ENCODE data around the gene PTPN23.

Gene PTPN23

DNA sequence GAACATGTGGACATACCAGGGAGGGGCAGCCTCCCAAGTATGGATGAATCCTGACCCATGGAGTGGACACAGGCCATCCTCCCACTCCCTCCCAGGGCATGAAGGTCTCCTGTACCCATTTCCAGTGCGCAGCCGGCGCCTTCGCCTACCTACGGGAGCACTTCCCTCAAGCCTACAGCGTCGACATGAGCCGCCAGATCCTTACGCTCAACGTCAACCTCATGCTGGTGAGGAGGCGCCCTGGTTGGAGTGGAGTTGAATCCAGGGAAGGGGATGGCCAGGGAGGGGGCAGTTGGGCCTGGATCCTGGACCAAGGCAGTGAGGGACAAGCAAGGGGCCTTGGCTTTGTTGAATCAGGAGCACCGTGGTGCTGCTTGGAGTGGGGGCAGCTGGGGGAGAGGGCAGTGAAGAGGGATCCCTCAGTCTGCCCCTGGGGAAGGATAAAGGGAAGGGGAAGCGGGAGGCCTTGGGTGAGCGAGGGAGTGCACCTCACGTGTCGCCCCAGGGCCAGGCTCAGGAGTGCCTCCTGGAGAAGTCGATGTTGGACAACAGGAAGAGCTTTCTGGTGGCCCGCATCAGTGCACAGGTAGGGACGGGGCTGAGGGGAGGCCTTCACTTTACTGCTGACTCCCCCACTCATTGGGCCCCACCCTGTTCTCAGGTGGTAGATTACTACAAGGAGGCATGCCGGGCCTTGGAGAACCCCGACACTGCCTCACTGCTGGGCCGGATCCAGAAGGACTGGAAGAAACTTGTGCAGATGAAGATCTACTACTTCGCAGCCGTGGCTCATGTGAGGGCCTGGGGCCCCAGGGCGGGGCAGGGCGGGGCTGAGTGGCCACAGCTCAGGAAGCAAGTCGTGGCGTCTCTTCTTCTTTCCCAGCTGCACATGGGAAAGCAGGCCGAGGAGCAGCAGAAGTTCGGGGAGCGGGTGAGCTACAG lies 25.3 kb downstream of the PTPN23 start:
- no peak for DNase-seq (ENCODE audit: low read depth in 2 of 2)

DNA sequence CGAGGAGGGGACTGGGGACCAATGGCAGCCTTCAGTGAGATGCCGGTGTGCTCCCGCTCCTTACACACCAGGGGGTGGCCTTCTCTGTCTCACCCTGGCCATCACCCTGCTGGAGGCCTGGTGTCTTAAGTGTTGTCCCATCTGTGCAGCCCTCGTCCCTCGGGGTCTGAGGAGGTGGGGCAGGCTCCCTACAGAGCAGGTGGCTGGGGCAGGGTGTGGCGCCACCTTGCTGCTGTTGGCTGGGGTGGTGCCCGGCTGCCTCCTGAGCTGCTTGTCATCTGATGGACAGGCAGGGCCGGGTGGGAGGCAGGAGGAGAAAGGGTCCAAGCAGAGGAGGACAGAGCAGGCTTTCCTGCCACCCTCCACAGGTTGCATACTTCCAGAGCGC lies 25.9 kb downstream of the PTPN23 start:
- DNase-seq (ENCODE audit: low read depth in 2 of 2), result no peak

DNA sequence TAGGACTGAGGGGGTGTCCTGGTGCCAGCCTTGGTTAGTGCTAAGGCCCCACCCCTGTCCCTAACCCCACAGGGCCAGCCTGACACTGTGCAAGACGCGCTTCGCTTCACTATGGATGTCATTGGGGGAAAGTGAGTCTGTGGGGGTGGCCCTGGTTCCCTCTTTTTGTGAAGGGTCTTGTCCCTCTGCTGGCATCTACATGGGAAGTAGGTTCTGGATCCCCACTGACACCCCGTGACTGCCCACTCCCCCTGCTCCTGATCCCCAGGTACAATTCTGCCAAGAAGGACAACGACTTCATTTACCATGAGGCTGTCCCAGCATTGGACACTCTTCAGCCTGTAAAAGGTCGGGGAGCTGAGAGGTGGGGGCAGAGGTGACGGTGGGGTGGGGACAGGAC lies 26.4 kb downstream of the PTPN23 start:
- no peak for DNase-seq (ENCODE audit: low read depth in 2 of 2)

DNA sequence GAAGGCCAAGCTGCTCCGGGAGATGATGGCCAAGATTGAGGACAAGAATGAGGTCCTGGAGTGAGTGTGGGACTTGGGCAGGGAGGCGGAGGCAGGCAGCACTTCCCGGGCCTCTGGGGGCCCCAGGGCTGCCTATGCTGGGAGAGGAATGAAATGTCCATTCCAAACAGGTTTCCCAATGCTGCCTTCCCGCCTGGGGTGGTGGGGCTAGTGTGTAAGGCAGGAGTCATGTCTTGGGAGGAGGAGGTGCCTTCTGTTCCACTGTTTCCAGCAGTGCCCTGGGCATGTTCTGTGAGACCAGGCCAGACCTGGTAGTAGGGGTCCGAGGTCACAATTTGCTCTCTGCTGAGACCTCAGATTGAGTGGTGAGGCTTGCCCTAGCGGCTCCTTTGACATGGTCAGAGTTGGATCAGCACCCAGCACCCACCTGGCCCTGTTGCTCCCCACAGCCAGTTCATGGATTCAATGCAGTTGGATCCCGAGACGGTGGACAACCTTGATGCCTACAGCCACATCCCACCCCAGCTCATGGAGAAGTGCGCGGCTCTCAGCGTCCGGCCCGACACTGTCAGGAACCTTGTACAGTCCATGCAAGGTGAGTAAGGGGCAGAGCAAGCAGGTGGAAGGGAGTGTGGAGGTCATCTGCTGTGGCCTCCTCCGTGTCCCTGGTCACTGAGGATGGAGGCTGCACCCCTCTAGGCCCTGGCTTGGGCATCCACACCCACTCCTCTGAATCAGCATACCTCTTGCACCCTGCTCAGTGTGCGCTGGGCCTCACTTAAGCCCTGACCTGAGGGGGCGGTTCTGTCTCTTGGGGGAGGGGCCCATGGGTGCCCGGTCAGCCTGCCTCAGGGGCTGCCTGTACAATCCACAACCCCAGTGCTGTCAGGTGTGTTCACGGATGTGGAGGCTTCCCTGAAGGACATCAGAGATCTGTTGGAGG lies 27.3 kb downstream of the PTPN23 start:
- DNase-seq (ENCODE audit: low read depth in 2 of 2), result no peak

DNA sequence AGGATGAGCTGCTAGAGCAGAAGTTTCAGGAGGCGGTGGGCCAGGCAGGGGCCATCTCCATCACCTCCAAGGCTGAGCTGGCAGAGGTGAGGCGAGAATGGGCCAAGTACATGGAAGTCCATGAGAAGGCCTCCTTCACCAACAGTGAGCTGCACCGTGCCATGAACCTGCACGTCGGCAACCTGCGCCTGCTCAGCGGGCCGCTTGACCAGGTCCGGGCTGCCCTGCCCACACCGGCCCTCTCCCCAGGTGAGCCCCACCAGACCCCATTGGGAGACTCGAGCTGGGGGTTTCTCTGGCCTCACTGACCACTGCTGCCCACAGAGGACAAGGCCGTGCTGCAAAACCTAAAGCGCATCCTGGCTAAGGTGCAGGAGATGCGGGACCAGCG lies 28.0 kb downstream of the PTPN23 start:
- no peak for DNase-seq (ENCODE audit: low read depth in 2 of 2)

DNA sequence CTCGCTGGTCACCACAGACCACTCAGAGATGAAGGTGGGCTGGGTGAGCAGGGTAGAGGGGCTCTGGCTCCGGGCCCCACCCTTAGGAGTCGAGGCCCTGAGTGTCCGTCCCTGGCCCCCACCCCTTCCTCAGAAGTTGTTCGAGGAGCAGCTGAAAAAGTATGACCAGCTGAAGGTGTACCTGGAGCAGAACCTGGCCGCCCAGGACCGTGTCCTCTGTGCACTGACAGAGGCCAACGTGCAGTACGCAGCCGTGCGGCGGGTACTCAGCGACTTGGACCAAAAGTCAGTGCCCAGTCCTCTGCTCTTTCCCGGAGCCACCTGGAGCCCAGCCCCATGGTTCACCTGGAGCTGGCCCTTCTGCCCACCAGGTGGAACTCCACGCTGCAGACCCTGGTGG lies 28.5 kb downstream of the PTPN23 start:
- no peak for DNase-seq (ENCODE audit: low read depth in 2 of 2)

DNA sequence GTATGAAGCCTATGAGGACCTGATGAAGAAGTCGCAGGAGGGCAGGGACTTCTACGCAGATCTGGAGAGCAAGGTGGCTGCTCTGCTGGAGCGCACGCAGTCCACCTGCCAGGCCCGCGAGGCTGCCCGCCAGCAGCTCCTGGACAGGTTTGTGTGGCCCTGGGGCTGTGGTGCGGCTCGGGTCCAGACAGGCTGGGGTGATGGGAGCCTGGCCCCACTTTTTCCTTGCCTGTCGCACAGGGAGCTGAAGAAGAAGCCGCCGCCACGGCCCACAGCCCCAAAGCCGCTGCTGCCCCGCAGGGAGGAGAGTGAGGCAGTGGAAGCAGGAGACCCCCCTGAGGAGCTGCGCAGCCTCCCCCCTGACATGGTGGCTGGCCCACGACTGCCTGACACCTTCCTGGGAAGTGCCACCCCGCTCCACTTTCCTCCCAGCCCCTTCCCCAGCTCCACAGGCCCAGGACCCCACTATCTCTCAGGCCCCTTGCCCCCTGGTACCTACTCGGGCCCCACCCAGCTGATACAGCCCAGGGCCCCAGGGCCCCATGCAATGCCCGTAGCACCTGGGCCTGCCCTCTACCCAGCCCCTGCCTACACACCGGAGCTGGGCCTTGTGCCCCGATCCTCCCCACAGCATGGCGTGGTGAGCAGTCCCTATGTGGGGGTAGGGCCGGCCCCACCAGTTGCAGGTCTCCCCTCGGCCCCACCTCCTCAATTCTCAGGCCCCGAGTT lies 29.0 kb downstream of the PTPN23 start:
- no peak for DNase-seq (ENCODE audit: low read depth in 2 of 2)

DNA sequence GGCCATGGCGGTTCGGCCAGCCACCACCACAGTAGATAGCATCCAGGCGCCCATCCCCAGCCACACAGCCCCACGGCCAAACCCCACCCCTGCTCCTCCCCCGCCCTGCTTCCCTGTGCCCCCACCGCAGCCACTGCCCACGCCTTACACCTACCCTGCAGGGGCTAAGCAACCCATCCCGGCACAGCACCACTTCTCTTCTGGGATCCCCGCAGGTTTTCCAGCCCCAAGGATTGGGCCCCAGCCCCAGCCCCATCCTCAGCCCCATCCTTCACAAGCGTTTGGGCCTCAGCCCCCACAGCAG lies 29.5 kb downstream of the PTPN23 start:
- DNase-seq (ENCODE audit: low read depth in 2 of 2), result no peak

DNA sequence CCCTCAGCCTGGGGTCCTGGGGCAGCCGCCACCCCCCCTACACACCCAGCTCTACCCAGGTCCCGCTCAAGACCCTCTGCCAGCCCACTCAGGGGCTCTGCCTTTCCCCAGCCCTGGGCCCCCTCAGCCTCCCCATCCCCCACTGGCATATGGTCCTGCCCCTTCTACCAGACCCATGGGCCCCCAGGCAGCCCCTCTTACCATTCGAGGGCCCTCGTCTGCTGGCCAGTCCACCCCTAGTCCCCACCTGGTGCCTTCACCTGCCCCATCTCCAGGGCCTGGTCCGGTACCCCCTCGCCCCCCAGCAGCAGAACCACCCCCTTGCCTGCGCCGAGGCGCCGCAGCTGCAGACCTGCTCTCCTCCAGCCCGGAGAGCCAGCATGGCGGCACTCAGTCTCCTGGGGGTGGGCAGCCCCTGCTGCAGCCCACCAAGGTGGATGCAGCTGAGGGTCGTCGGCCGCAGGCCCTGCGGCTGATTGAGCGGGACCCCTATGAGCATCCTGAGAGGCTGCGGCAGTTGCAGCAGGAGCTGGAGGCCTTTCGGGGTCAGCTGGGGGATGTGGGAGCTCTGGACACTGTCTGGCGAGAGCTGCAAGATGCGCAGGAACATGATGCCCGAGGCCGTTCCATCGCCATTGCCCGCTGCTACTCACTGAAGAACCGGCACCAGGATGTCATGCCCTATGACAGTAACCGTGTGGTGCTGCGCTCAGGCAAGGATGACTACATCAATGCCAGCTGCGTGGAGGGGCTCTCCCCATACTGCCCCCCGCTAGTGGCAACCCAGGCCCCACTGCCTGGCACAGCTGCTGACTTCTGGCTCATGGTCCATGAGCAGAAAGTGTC lies 30.2 kb downstream of the PTPN23 start:
- no peak for DNase-seq (ENCODE audit: low read depth in 2 of 2)

DNA sequence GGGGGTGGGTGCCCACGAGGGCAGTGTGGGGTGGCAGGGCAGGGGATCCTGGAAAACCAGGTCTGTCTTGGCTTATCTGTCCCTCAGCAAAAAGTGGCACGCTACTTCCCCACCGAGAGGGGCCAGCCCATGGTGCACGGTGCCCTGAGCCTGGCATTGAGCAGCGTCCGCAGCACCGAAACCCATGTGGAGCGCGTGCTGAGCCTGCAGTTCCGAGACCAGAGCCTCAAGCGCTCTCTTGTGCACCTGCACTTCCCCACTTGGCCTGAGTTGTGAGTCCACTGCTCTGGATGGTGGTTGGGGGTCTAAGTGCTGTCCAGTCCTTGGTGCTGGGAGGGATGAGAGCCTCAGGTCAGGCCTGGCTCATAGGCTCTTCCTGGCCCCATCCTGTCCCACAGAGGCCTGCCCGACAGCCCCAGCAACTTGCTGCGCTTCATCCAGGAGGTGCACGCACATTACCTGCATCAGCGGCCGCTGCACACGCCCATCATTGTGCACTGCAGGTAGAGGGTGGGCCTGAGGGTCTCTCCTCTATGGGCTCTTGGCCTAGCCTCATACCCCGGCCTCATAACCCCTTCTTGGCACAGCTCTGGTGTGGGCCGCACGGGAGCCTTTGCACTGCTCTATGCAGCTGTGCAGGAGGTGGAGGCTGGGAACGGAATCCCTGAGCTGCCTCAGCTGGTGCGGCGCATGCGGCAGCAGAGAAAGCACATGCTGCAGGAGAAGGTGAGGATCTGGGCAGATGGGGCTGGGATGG lies 31.1 kb downstream of the PTPN23 start:
- no peak for DNase-seq (ENCODE audit: low read depth in 2 of 2)

DNA sequence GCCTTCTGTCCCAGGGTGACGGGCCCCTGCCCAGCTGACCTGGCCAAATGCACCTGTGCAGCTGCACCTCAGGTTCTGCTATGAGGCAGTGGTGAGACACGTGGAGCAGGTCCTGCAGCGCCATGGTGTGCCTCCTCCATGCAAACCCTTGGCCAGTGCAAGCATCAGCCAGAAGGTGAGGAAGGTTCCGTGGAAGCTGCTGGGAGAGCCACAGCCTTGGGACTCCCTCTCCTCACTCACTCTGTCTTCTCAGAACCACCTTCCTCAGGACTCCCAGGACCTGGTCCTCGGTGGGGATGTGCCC lies 31.6 kb downstream of the PTPN23 start:
- no peak for DNase-seq (ENCODE audit: low read depth in 2 of 2)

DNA sequence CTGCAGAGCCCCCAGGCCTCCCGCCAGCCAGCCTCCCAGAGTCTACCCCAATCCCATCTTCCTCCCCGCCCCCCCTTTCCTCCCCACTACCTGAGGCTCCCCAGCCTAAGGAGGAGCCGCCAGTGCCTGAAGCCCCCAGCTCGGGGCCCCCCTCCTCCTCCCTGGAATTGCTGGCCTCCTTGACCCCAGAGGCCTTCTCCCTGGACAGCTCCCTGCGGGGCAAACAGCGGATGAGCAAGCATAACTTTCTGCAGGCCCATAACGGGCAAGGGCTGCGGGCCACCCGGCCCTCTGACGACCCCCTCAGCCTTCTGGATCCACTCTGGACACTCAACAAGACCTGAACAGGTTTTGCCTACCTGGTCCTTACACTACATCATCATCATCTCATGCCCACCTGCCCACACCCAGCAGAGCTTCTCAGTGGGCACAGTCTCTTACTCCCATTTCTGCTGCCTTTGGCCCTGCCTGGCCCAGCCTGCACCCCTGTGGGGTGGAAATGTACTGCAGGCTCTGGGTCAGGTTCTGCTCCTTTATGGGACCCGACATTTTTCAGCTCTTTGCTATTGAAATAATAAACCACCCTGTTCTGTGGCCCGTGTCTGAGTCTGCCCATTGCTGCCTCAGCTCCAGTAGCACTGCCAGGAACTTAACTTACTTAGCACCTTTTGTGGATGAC lies 32.2 kb downstream of the PTPN23 start:
- no peak for DNase-seq (ENCODE audit: low read depth in 2 of 2)

DNA sequence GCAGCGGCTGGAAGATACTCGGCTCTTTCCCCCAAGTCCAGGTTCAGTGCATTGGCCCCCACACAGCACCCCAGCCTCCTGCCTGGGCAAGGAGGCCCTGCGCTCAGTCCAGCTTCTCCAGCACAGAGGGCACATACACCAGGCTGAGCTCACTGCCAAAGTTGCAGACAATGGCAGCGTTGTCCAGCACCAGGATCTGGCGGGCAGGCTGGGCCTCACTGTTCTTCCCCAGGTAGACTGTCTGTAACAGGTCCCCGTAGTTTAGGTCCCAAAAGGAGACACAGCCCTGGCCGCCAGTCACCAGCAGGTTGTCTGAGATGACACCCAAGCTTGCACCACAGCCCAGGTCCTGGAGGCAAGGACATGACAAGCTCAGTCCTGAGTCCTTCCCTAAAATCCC lies 32.9 kb downstream of the PTPN23 start:
- no peak for DNase-seq (ENCODE audit: low read depth in 2 of 2)

DNA sequence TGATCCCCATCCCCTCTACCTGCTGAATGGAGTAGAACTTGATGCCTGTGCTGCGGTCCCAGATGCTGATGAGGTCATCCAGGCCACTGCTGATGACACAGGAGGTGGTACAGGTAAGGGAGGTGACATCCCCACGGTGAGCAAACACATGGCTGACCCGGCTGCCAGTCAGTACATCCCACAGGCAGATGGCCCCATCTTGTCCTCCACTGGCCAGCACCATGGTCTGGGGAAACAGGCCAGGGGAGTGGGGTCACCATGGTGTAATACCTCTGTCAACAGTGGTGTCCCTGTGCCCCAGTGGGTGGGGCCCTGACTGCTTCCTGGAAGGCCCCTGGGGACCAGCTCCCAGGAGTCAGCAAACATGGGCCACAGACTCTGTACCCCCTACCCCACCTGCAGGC lies 33.3 kb downstream of the PTPN23 start:
- no peak for DNase-seq (ENCODE audit: low read depth in 2 of 2)

DNA sequence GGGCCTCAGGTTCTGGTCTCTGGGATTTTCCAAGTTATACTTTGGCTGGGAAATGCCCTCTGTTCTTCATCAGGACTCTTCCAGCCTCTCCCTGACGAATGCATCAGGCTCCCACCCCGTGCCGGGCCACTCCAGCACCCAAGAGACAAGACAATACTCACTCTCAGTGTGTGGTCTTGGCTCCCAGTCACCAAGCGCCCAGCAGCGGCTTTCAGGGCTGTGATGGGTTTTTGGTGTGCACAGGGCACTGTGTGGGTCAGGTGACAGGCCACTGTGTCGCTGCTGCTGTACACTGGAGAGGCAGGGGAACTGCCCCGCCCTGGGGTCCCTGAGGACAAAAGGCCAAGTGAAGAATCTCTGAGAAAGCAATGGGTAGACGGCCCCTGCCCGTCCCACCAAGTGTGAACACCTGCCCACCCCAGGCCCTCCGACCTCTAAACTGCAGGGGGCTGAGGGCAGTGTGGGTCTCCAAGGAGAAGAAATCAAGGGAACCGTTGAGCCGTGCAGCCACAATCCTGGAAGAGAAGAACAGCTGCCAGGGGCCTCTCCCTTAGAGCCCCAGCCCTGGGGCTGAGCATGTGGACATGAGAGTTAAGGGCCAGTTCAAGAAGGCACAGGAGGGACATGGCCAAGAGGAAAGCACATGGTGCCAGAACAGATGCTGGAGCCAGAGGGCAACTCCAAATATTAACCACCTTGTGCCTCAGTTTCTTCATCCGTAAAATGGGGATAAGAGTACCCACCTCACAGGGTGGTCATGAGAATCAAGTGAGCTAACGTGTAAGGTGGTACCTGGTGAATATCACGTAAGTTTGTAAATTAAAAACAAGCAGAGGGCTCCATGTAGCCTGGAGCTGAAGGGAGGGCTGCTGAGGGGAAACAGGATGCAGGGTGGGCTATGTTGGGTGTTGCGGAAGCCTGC lies 34.1 kb downstream of the PTPN23 start:
- DNase-seq (ENCODE audit: low read depth in 2 of 2), result no peak

DNA sequence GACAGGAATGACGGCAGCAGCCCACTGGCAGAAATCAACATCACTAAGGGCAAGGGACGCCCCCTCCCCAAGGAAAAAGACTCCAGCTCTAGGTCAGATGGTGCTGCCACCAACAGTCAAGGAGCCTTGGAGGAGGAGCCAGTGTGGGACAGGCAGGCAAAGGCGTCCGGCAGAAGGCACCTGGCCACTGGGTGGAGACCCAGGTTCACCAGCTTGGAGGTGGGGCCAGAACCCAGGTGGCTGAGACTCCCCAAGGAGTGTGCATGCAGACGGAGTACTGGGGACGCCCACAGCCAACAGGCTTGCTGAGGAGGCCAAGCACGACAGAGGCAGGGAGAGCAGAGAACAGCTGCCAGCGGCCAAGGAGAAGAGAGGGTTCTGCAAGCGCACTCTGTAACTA lies 35.2 kb downstream of the PTPN23 start:
- DNase-seq (ENCODE audit: low read depth in 2 of 2), result no peak

DNA sequence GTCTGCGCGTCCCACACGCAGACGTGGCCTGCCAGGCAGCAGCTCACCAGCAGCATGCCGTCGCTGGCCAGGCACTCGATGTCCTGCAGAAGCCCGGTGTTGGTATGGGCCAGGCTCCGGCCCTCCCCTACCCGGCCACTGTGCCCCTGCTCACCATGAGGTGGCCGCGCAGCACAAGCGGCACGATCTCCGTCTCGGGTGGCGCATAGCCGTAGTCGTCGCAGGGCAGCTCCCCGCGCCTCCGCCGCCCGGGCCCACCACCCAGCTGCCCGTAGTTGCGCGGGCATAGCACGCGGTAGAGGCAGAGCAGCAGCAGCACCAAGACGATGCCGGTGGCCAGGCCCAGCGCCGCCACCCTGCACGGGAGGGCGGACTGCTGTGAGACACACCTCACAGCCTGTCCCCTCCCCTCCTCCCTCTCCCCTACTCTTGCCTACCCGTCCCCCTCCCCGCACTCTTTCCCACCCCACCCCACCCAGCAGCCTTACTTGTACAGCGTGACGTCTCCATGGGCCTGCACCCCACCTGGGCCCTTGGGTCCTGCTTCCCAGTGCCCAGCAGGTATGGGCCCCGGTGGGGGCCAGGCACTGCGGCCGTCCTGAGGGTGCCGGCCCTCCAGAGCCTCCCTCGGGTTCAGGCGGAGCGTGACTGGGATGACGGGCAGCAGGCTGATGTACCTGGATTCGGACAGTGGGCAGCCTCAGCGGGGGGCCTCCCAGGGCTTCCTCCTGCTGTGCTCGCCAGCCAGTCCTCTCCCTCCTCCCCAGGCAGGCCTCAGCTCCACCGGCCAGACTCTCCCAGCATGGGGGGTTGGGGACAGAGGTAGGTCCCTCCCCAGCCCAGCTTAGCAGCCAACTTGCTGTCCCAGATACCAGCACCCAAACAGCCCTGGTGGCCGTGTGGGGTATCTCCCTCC lies 37.6 kb downstream of the PTPN23 start:
- no peak for DNase-seq (ENCODE audit: low read depth in 2 of 2)

All from stimulated activated CD4-positive, alpha-beta T cell treated with anti-CD3 and anti-CD28 coated beads, Interleukin-1b, Interleukin-23, amount 100 ng/mL, for 1 hour (primary cell).